WERI-Rb-1 (cell line): ENCODE results near the gene RABGGTA.

Experiments used
- DNase-seq: peaks from one replicate; pipeline ENCODE4 v3.0.0-alpha.2; 2020
- H3K27ac ChIP-seq: fragments of 250-450 bp; sonication (Bioruptor Pico); 2 replicates; pipeline ENCODE4 v1.5.1; 2020; ENCODE audit warnings: mild to moderate bottlenecking, moderate library complexity
- H3K27me3 ChIP-seq: fragments of 250-450 bp; sonication (Bioruptor Pico); 2 replicates; pipeline ENCODE4 v1.5.1; 2021; ENCODE audit warnings: mild to moderate bottlenecking, low read depth, moderate library complexity; ENCODE audit not compliant: insufficient read depth, severe bottlenecking
- H3K36me3 ChIP-seq: fragments of 250-450 bp; sonication (Bioruptor Pico); 2 replicates; pipeline ENCODE4 v1.5.1; 2020; ENCODE audit warnings: mild to moderate bottlenecking, moderate library complexity
- H3K4me3 ChIP-seq: 2 replicates; pipeline ENCODE4 v1.5.1; 2011; ENCODE audit warnings: low read depth, mild to moderate bottlenecking, control low read depth, low read length
- H3K9me3 ChIP-seq: fragments of 250-450 bp; sonication (Bioruptor Pico); 2 replicates; pipeline ENCODE4 v1.5.1; 2021; ENCODE audit warnings: mild to moderate bottlenecking, moderate library complexity; ENCODE audit not compliant: severe bottlenecking
- CTCF ChIP-seq: IDR thresholded peaks from 2 replicates; pipeline ENCODE4 v1.5.1; 2011; ENCODE audit warnings: low read depth, mild to moderate bottlenecking, control low read depth, inconsistent platforms, low read length

The RABGGTA gene

GRCh38 chr14:24216345-24216699 lies 55.1 kb downstream of the RABGGTA start:
- no peak overlapping the region for H3K4me3 ChIP-seq
- no peaks in the 10 kb centered on the region for H3K27me3 ChIP-seq
- TF ChIP-seq CTCF = no peak
- H3K36me3 ChIP-seq = no peaks in the 10 kb centered on the region; the same call in 1 of the 2 replicates
- H3K27ac ChIP-seq = no peak overlapping the region
- H3K9me3 ChIP-seq = no peaks in the 10 kb centered on the region
- no peak for DNase-seq
